GM19351 (cell line): ENCODE measurements around the gene XKR3.
"Not testable (repeated sequence)": the region's sequence is repeated elsewhere in the genome, so short reads cannot be mapped to it uniquely, and the experiment has no call there.

Experiments used
- ATAC-seq: cut with Tn5 transposase; IDR thresholded peaks from one replicate; pipeline ENCODE4 v1.9.1; 2021; ENCODE audit warnings: mild to moderate bottlenecking, moderate library complexity; ENCODE audit not compliant: unreplicated experiment

Gene XKR3

GRCh38 chr22:16748160-16748929 is 76.9 kb downstream of the XKR3 start:
- ATAC-seq, result not testable (repeated sequence)

- ATAC-seq, result not testable (repeated sequence)
Observed at GRCh38 chr22:16747266-16748159, 77.7 kb downstream of the XKR3 start.

- ATAC-seq, result not testable (repeated sequence)
Observed at GRCh38 chr22:16734271-16734670, 90.9 kb downstream of the XKR3 start.
